GM21367 (cell line): Measurements from ENCODE around the gene RABL6.
"Not testable (repeated sequence)": the region's sequence is repeated elsewhere in the genome, so short reads cannot be mapped to it uniquely, and the experiment has no call there.

Source experiments
- ATAC-seq: cut with Tn5 transposase; IDR thresholded peaks from one replicate; pipeline ENCODE4 v1.9.1; 2021; ENCODE audit not compliant: unreplicated experiment

Gene RABL6

GRCh38 chr9:136875155-136875554 is 67.4 kb downstream of the RABL6 start:
- no peak for ATAC-seq

- no peak for ATAC-seq
These were observed 68.7 kb downstream of the RABL6 start for GRCh38 chr9:136876476-136876875.

GRCh38 chr9:136880651-136881050 is 72.9 kb downstream of the RABL6 start:
- ATAC-seq = no peak

- ATAC-seq = peak; percentile 24
These were observed 74.0 kb downstream of the RABL6 start for GRCh38 chr9:136881691-136882108.

GRCh38 chr9:136882109-136882946 is 74.6 kb downstream of the RABL6 start:
- peak; percentile 21 for ATAC-seq

GRCh38 chr9:136882947-136883283 is 75.2 kb downstream of the RABL6 start:
- ATAC-seq = not testable (repeated sequence)

- ATAC-seq = not testable (repeated sequence)
These were observed 75.9 kb downstream of the RABL6 start for GRCh38 chr9:136883670-136884069.

- ATAC-seq = peak; percentile 69
These were observed 78.3 kb downstream of the RABL6 start, which contains the start of gene TRAF2 for GRCh38 chr9:136885950-136886578. Gene TRAF2 (plus strand): TSS chr9:136886516. CDS start chr9:136898741, 12,225 bp downstream.

- peak; percentile 13 for ATAC-seq
These were observed 79.2 kb downstream of the RABL6 start for GRCh38 chr9:136886610-136887597.

- no peak for ATAC-seq
These were observed 80.7 kb downstream of the RABL6 start for GRCh38 chr9:136888454-136888853.

GRCh38 chr9:136889858-136890257 is 82.1 kb downstream of the RABL6 start:
- ATAC-seq = no peak

GRCh38 chr9:136890661-136891060 is 82.9 kb downstream of the RABL6 start:
- ATAC-seq = no peak
